ENCODE data around the gene LUZP2. TPM values are rescaled to one million over a fixed set of nuclear protein-coding genes. Genes with fewer than 3 reads are reported as not detected.

The LUZP2 gene
- total and polyA plus RNA-seq, 8 donors: 1.2 to 8.3 (median 4.6) TPM; not detected in 1

DNA sequence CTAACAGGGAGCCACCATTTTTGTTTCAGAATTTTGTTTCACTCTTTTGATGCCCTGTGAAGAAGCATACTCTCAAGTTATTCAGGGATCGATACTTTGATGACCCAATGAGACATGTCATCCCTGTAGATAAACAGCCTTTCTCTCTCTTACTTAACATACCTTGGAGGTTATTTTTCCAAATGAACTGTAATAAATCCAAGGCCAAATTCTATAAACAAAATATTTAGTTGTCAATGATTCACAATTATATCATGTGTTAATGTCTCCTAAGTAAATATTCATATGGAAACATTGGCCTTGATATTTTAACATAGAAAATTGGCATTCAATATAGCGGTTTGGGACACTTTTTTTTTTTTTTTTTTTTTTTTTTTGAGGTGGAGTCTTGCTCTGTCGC, 97.5 kb downstream of the LUZP2 start:
- H3K27me3 ChIP-seq: no peaks in the 10 kb centered on the region
- no peaks in the 10 kb centered on the region for H3K4me1 ChIP-seq
- H3K9me3 ChIP-seq: no peaks in the 10 kb centered on the region
- intact Hi-C loops (cut with DNase I): no loop called here
- DNase-seq (no peak), ATAC-seq (no peak)
- no peak overlapping the region for H3K4me3 ChIP-seq
- H3K27ac ChIP-seq: no peak overlapping the region
- no peaks in the 10 kb centered on the region for H3K36me3 ChIP-seq
- TF ChIP-seq CTCF (IDR thresholded peaks at IDR 0.05): no peak

DNA sequence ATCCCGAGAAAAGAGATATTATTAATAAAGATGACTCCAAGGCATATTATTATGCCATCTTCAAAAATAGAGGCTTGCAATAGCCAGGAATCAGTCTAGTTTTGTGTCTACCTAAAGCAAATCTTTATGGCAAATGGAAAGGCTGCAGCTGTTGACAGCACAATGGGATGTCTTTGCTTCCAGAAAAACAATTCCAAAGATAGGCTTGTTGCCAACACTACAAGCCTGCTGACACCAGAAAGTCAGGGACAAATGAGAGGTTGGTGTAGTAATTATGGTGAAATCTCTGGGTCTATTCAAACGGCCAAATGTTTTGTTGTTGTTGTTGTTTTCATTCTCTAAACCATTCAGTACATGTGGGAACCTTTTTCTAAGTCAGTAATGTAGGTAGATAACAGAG, 101.8 kb downstream of the LUZP2 start:
- Histone ChIP-seq H3K27me3 (no peaks in the 10 kb centered on the region), H3K4me1 (no peaks in the 10 kb centered on the region), H3K27ac (no peak overlapping the region), H3K9me3 (no peaks in the 10 kb centered on the region), H3K36me3 (no peaks in the 10 kb centered on the region), H3K4me3 (no peak overlapping the region)
- DNase-seq (no peak), ATAC-seq (no peak)
- no peak for TF ChIP-seq CTCF (IDR thresholded peaks at IDR 0.05)
- intact Hi-C loops (cut with DNase I): no loop called here

- Histone ChIP-seq H3K36me3 (no peaks in the 10 kb centered on the region), H3K27ac (no peak overlapping the region), H3K4me3 (no peak overlapping the region), H3K9me3 (no peaks in the 10 kb centered on the region), H3K4me1 (no peaks in the 10 kb centered on the region), H3K27me3 (no peaks in the 10 kb centered on the region)
- intact Hi-C loops (cut with DNase I): no loop called here
- DNase-seq: no peak
- no peak for TF ChIP-seq CTCF (IDR thresholded peaks at IDR 0.05)
- no peak for ATAC-seq
Measured at GRCh38 chr11:24609192-24610119, 112.6 kb downstream of the LUZP2 start.

DNA sequence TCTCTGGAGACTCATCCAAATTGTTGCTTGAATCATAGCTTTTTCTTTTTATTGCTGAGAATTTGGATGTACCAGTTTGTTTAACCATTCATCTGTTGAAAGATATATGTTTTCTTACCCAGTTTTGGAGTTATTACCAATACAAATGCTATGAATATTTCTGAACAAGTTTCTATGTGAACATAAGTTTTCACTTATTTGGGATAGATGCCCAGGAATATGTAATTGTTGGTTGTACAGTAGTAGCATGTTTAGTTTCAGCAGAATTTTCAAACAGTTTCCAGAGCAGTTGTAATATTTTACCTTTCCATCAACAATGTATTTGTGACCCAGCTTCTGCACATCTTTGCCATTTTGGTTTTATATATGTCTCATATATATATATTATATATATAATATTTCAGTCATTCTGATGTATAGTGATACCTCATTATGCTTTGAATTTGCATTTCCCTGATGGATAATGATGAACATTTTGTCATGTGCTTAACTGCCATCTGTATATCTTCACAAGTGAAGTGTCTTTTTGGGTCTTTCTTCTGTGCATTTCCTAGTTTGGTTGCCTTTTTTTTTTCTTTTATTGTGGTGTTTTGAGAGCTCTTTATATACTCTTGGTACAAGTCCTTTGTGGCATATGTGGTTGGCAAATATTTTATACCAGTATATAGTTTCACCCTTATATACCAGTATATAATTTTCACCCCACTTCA, 118.8 kb downstream of the LUZP2 start:
- DNase-seq: no peak
- intact Hi-C loops (cut with DNase I): no loop called here

More for the DNA sequence above, 118.8 kb downstream of the LUZP2 start:
- no peaks in the 10 kb centered on the region for H3K27me3 ChIP-seq
- no peaks in the 10 kb centered on the region for H3K9me3 ChIP-seq
- ATAC-seq: no peak
- H3K4me1 ChIP-seq: no peaks in the 10 kb centered on the region
- no peak overlapping the region for H3K27ac ChIP-seq
- H3K36me3 ChIP-seq: no peaks in the 10 kb centered on the region
- no peak overlapping the region for H3K4me3 ChIP-seq
- TF ChIP-seq CTCF (IDR thresholded peaks at IDR 0.05): no peak

Measured in left lung (tissue), 10 donors.